ENCODE results near the gene TPPP.

Gene TPPP

DNA sequence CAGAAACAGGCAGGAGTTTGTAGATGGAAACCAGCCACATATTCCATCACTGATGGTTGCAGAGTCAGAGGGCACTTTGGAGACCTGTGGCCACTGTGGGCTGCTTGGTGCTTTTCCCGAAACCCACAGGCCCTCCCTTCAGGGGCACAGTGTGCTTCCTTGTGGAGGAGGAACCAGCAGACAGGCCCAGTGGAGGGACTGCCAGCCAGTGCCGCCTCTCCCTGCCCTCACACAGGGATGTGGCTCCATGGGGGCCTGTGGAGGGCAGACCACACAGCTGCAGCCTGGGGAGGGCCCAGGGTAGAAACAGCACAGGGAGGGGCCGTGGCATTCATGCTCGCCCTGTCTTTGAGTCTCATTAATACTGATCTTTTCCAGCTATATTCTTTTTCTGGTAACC is 45.8 kb downstream of the TPPP start:
- Histone ChIP-seq H3K4me2 (no peak overlapping the region), H3K4me1 (peaks cover 32% of the 10 kb centered on the region), H3K9ac (no peak overlapping the region), H3K36me3 (peaks cover 80% of the 10 kb centered on the region), H4K20me1 (peaks cover 17% of the 10 kb centered on the region), H3K9me3 (peaks cover 38% of the 10 kb centered on the region), H3K27me3 (no peaks in the 10 kb centered on the region), H3K27ac (no peak overlapping the region), H3K4me3 (0 out of 2 replicates have a peak overlapping the region, but pooled peaks have one; percentile 25)
- TF ChIP-seq Cebpa-rat (IDR thresholded peaks at IDR 0.05) = no peak

DNA sequence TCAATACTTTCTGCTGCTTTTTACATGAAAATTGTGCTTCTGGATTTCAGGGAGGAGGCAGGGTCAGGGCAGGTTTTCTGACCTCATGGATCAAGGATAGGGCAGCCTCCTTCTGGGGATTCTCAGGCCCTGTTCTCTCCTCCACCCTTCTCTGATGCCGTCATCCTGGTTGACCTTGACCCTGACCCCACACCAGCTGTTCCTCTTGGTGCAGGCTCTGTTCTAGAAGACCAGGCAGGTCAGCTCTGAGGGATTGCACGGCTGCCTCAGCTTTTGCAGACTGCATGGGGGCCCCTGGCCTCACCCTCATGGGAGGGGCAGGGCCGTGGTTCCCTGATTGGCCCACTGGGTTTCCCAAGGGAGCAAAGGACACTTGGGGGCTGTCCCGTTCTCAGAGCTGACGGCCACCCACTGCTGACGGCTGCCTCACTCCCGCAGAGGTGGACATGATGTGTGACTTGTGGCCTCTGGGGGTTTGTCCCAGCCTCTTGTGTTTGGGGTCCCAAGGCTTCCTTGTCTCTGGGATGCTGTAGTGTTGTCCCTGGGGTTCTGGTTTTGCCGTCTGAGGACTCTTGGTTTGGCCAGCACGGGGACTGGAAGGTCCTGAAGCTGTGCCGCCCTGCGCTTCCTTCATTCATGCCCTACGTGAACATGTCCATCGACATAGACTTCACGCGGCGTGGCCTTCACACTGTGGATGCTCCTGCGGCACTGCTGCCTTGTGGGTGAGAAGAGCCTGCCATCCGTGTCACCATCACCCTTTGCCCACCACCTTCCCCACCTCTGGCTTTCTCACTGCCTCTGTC is 46.6 kb downstream of the TPPP start:
- H3K9ac ChIP-seq = no peak overlapping the region
- H3K27me3 ChIP-seq = no peaks in the 10 kb centered on the region
- TF ChIP-seq Cebpa-rat (IDR thresholded peaks at IDR 0.05) = no peak
- no peak overlapping the region for H3K27ac ChIP-seq
- H4K20me1 ChIP-seq = peaks cover 12% of the 10 kb centered on the region
- no peak overlapping the region for H3K4me3 ChIP-seq
- H3K9me3 ChIP-seq = peaks cover 38% of the 10 kb centered on the region
- peaks cover 32% of the 10 kb centered on the region for H3K4me1 ChIP-seq
- H3K36me3 ChIP-seq = peaks cover 80% of the 10 kb centered on the region
- H3K4me2 ChIP-seq = no peak overlapping the region

DNA sequence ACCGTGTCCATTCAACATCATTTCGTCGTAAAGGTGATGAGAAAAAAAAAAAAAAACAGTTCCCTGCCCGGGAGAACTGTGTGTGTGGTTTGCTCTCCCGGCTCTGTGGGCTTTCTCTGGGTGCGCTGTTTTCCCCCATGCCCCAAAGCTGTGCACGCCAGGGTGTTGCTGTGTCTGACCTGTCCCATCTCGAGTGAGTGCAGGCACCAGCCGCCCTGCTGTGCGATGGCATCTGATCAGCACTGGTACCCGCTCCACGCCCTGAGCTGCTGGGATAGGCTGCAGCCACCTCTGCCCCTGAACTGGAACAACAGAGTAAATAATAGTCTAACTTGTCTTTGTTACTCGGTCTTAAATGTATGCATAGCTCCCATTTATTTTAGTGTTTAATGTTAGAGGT is 47.7 kb downstream of the TPPP start:
- H3K27ac ChIP-seq = no peak overlapping the region
- peaks cover 38% of the 10 kb centered on the region for H3K9me3 ChIP-seq
- H3K36me3 ChIP-seq = peaks cover 86% of the 10 kb centered on the region
- H3K9ac ChIP-seq = no peak overlapping the region
- H3K4me3 ChIP-seq = no peak overlapping the region
- H4K20me1 ChIP-seq = peaks cover 12% of the 10 kb centered on the region
- no peaks in the 10 kb centered on the region for H3K27me3 ChIP-seq
- TF ChIP-seq Cebpa-rat (IDR thresholded peaks at IDR 0.05) = no peak
- no peak overlapping the region for H3K4me2 ChIP-seq
- H3K4me1 ChIP-seq = peaks cover 32% of the 10 kb centered on the region

DNA sequence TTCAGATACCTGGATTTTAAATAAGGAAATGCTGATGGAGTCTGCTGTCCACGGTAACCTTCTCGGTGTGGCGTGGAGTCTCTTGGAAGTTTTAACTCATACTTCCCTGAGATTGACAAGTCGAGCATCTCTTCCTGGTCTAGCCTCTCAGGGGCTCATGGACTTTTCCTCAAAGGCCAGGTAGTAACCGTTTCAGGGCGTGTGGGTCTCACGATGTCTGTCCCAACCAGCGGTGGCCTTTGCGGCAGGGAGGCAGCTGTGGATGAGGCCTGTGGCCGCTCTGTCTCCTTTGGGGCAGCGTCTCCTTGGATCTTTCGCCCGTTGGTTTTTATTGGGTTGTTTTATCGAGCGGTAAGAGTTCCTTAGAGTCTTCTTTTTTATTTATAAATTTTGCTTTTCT is 48.2 kb downstream of the TPPP start:
- Histone ChIP-seq H3K4me1 (peaks cover 32% of the 10 kb centered on the region), H3K9ac (peak overlapping the region; percentile 20; the same call in 1 of the 2 replicates), H3K9me3 (peaks cover 36% of the 10 kb centered on the region), H3K4me3 (no peak overlapping the region), H3K27me3 (no peaks in the 10 kb centered on the region), H3K36me3 (peaks cover 88% of the 10 kb centered on the region), H3K27ac (peak overlapping the region; percentile 71; the same call in 1 of the 2 replicates), H4K20me1 (peaks cover 12% of the 10 kb centered on the region), H3K4me2 (peak overlapping the region; percentile 73)
- no peak for TF ChIP-seq Cebpa-rat (IDR thresholded peaks at IDR 0.05)

DNA sequence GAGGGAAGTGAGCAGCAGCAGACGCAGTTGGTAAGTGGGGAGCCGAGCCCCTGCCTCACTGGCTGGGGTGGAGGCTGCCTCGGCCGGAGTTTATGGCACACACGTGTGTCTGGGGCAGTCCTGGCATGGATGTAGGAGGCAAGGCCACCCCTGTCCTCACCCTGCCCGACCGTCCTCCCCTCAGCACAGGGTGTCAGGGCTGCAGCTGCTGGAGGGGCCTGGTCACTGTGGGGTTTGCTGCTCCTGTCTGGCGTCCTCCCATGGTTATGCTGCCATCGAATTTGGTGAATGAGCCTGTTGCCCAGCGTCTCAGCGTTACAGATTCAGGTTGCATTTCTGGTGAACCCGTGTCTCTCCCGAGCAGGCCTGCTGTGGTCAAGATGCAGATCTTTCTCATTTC is 48.6 kb downstream of the TPPP start:
- H3K4me2 ChIP-seq = peak overlapping the region; percentile 73

DNA sequence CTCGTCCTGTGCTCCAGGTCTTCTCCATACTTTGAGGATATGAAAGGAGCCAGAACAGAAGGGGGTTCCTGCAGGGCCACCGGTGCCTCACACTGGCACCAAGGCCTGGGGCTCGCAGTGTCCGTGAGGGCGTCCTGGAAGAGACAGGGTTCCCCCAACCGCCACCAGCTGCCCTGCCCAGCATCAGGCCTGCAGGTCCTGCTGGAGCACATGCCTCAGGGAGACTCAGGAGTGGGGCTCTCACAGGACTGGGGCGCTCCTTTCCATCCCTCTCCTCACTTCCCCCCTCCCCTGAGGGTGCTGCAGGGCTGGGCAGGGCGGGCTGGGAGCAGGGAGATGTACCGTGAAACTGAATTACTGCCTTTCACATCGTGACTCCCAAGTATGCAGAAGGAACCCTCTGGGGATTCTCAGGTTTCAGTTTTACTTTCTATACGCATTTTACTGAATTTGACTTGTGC is 49.3 kb downstream of the TPPP start:
- no peaks in the 10 kb centered on the region for H3K27me3 ChIP-seq
- peaks cover 24% of the 10 kb centered on the region for H3K9me3 ChIP-seq
- TF ChIP-seq Cebpa-rat (IDR thresholded peaks at IDR 0.05) = no peak
- H3K4me3 ChIP-seq = peak overlapping the region; percentile 36
- H3K9ac ChIP-seq = peak overlapping the region; percentile 61
- peaks cover 88% of the 10 kb centered on the region for H3K36me3 ChIP-seq
- H3K4me1 ChIP-seq = peaks cover 32% of the 10 kb centered on the region
- peak overlapping the region; percentile 71 for H3K27ac ChIP-seq
- peaks cover 20% of the 10 kb centered on the region for H4K20me1 ChIP-seq
- H3K4me2 ChIP-seq = peak overlapping the region; percentile 73

More for the DNA sequence above, 48.6 kb downstream of the TPPP start:
- Histone ChIP-seq H3K4me1 (peaks cover 32% of the 10 kb centered on the region), H3K36me3 (peaks cover 88% of the 10 kb centered on the region), H3K9ac (peak overlapping the region; percentile 20), H3K27ac (peak overlapping the region; percentile 71), H3K27me3 (no peaks in the 10 kb centered on the region), H4K20me1 (peaks cover 16% of the 10 kb centered on the region), H3K9me3 (peaks cover 31% of the 10 kb centered on the region), H3K4me3 (peak overlapping the region; percentile 36)
- no peak for TF ChIP-seq Cebpa-rat (IDR thresholded peaks at IDR 0.05)

DNA sequence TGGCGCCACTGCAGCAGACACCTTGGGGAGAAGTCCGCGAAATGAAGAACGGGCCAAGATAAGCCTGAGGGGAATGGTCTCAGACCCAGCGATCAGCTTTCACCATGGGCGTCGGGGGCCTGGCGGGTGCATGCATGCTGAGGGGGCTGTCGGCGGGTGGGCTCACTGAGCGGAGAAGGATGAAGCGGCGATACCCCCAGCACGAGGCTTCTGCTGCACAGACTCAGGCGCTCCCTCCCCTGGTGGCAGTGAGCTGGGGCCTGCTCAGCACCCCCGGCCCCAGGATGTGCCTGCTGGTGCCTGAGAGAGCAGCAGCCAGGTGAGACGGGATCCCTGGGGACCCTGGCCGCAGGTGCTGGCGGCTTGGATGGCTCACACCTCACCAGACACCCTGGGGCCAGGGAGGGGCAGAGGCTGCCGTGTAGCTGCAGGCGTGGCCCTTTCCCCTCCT is 49.8 kb downstream of the TPPP start:
- Histone ChIP-seq H4K20me1 (peaks cover 22% of the 10 kb centered on the region), H3K4me2 (peak overlapping the region; percentile 73)

DNA sequence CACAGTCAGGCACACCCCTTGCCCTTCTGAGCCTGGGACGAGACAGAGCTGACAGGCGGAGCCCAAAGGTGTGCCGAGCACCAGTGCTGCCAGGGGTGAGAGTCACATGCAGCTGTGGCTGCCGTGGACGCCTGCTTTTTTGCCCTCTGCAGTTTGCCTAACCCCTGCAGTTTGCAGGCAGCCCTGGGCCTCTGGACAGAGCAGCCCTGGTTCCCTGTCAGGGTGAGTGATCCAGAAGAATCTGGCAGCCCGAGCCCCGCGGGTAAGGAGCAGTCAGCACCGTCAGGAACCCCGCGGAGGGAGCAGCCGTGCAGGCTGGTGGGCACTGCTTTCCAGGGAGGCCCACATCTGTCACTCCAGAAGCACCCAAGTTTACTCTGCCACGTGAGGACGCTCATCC is 50.7 kb downstream of the TPPP start:
- Histone ChIP-seq H3K27me3 (no peaks in the 10 kb centered on the region), H4K20me1 (peaks cover 22% of the 10 kb centered on the region), H3K4me2 (no peak overlapping the region), H3K36me3 (peaks cover 87% of the 10 kb centered on the region), H3K27ac (no peak overlapping the region), H3K9ac (no peak overlapping the region), H3K9me3 (peaks cover 11% of the 10 kb centered on the region), H3K4me3 (no peak overlapping the region), H3K4me1 (peaks cover 32% of the 10 kb centered on the region)
- no peak for TF ChIP-seq Cebpa-rat (IDR thresholded peaks at IDR 0.05)

More for the DNA sequence above, 49.8 kb downstream of the TPPP start:
- H3K36me3 ChIP-seq = peaks cover 87% of the 10 kb centered on the region
- H3K4me3 ChIP-seq = peak overlapping the region; percentile 36; the same call in 1 of the 2 replicates
- H3K9me3 ChIP-seq = peaks cover 20% of the 10 kb centered on the region
- H3K4me1 ChIP-seq = peaks cover 32% of the 10 kb centered on the region
- H3K27ac ChIP-seq = peak overlapping the region; percentile 71
- H3K27me3 ChIP-seq = no peaks in the 10 kb centered on the region
- H3K9ac ChIP-seq = peak overlapping the region; percentile 61
- no peak for TF ChIP-seq Cebpa-rat (IDR thresholded peaks at IDR 0.05)

DNA sequence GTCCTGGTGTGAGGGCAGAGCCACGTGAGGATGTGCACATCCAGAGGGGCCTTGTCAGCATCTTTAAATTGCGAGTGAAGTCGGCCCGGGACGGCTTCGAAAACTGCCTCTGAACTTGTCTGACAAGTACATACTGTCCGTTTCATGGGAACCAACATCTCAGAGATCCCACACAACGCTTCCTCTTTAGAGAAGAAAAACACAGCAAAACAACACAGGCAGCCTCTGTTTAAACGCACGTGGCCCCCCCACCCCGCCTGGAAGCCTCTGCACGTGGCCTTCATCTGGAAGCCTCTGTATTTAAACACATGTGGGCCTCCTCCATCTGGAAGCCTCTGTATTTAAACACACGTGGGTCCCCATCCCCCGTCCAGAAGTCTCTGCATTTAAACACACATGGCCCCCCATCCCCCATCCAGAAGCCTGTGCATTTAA is 51.8 kb downstream of the TPPP start:
- Histone ChIP-seq H3K4me2 (no peak overlapping the region), H3K27me3 (no peaks in the 10 kb centered on the region), H4K20me1 (peaks cover 22% of the 10 kb centered on the region), H3K9me3 (no peaks in the 10 kb centered on the region), H3K27ac (no peak overlapping the region), H3K36me3 (peaks cover 87% of the 10 kb centered on the region), H3K4me3 (no peak overlapping the region), H3K9ac (no peak overlapping the region), H3K4me1 (peaks cover 32% of the 10 kb centered on the region)
- TF ChIP-seq Cebpa-rat (IDR thresholded peaks at IDR 0.05) = no peak
